ENCODE measurements around the gene AUTS2.
A peak's percentile ranks its signal among the peaks of the same experiment; 100 is the strongest.

The AUTS2 gene

GRCh38 chr7:69657985-69658384, 59.7 kb downstream of the AUTS2 start:
- Histone ChIP-seq H3K36me3 (ENCODE audit: low read length) (no peaks in the 10 kb centered on the region), H3K27me3 (ENCODE audit: low read length) (no peaks in the 10 kb centered on the region), H3K9me3 (ENCODE audit: insufficient read depth, low read length) (no peaks in the 10 kb centered on the region), H3K4me3 (ENCODE audit: insufficient read depth, low read length, poor library complexity, severe bottlenecking) (no peak overlapping the region), H3K27ac (ENCODE audit: low read depth, low read length) (no peak overlapping the region), H4K20me1 (ENCODE audit: low read depth, low read length) (peaks cover 5% of the 10 kb centered on the region; the same call in 1 of the 2 replicates), H2AFZ (ENCODE audit: low read depth, low read length, severe bottlenecking) (no peak overlapping the region), H3K9ac (ENCODE audit: low read length) (no peak overlapping the region), H3F3A (ENCODE audit: insufficient read depth) (peaks cover 7% of the 10 kb centered on the region; the same call in 1 of the 2 replicates), H3K79me2 (ENCODE audit: insufficient read depth, low read length) (peaks cover 70% of the 10 kb centered on the region), H3K4me2 (ENCODE audit: low read depth, low read length, poor library complexity, severe bottlenecking) (no peak overlapping the region), H3K9me2 (replicated peaks; ENCODE audit: insufficient read depth, low read length) (no peaks in the 10 kb centered on the region)
- TF ChIP-seq EZH2phosphoT487 (conservative IDR thresholded peaks at IDR 0.05; ENCODE audit: low read length) = no peak
- TF ChIP-seq, protein P1, sequence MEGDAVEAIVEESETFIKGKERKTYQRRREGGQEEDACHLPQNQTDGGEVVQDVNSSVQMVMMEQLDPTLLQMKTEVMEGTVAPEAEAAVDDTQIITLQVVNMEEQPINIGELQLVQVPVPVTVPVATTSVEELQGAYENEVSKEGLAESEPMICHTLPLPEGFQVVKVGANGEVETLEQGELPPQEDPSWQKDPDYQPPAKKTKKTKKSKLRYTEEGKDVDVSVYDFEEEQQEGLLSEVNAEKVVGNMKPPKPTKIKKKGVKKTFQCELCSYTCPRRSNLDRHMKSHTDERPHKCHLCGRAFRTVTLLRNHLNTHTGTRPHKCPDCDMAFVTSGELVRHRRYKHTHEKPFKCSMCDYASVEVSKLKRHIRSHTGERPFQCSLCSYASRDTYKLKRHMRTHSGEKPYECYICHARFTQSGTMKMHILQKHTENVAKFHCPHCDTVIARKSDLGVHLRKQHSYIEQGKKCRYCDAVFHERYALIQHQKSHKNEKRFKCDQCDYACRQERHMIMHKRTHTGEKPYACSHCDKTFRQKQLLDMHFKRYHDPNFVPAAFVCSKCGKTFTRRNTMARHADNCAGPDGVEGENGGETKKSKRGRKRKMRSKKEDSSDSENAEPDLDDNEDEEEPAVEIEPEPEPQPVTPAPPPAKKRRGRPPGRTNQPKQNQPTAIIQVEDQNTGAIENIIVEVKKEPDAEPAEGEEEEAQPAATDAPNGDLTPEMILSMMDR (IDR thresholded peaks at IDR 0.05; ENCODE audit: insufficient read depth, low read length, poor library complexity, severe bottlenecking) = no peak

GRCh38 chr7:69659983-69660382, 61.7 kb downstream of the AUTS2 start:
- no peak for TF ChIP-seq EZH2phosphoT487 (conservative IDR thresholded peaks at IDR 0.05; ENCODE audit: low read length)
- TF ChIP-seq, protein P1 (IDR thresholded peaks at IDR 0.05; ENCODE audit: insufficient read depth, low read length, poor library complexity, severe bottlenecking) = no peak
- Histone ChIP-seq H3K9ac (ENCODE audit: low read length) (no peak overlapping the region), H3K36me3 (ENCODE audit: low read length) (no peaks in the 10 kb centered on the region), H4K20me1 (ENCODE audit: low read depth, low read length) (0 out of 2 replicates have a peak, but pooled peaks cover 5% of the 10 kb centered on the region), H3F3A (ENCODE audit: insufficient read depth) (peaks cover 26% of the 10 kb centered on the region), H3K79me2 (ENCODE audit: insufficient read depth, low read length) (peaks cover 75% of the 10 kb centered on the region), H2AFZ (ENCODE audit: low read depth, low read length, severe bottlenecking) (no peak overlapping the region), H3K4me3 (ENCODE audit: insufficient read depth, low read length, poor library complexity, severe bottlenecking) (no peak overlapping the region), H3K9me2 (replicated peaks; ENCODE audit: insufficient read depth, low read length) (no peaks in the 10 kb centered on the region), H3K9me3 (ENCODE audit: insufficient read depth, low read length) (no peaks in the 10 kb centered on the region), H3K27ac (ENCODE audit: low read depth, low read length) (no peak overlapping the region), H3K27me3 (ENCODE audit: low read length) (no peaks in the 10 kb centered on the region), H3K4me2 (ENCODE audit: low read depth, low read length, poor library complexity, severe bottlenecking) (no peak overlapping the region)

DNA sequence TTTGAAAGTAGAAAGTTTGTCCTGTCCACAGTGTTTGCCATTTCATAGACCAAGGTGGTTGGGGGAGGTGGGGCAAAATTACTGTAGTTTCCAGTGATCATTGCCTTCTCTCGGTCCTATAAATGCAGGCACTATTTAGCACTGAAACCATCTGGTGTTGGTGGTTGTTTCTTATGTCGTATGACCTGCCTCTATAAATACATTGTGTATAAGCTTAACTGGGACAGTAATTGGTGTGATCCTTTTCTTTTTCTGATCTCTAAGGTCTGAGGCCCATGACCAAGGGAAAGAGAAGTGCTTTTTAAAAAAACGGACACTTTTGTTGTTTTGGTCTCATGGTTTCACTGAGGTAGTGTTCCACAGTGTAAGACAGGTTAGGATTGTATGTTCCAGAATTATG, 63.1 kb downstream of the AUTS2 start:
- no peaks in the 10 kb centered on the region for H3K27me3 ChIP-seq (ENCODE audit: low read length)
- peak overlapping the region; percentile 82 for H3K4me2 ChIP-seq (ENCODE audit: low read depth, low read length, poor library complexity, severe bottlenecking)
- peaks cover 27% of the 10 kb centered on the region for H3F3A ChIP-seq (ENCODE audit: insufficient read depth)
- H3K27ac ChIP-seq (ENCODE audit: low read depth, low read length) = no peak overlapping the region
- no peaks in the 10 kb centered on the region for H3K36me3 ChIP-seq (ENCODE audit: low read length)
- TF ChIP-seq, protein P1 (IDR thresholded peaks at IDR 0.05; ENCODE audit: insufficient read depth, low read length, poor library complexity, severe bottlenecking) = no peak
- no peak overlapping the region for H2AFZ ChIP-seq (ENCODE audit: low read depth, low read length, severe bottlenecking)
- H3K9ac ChIP-seq (ENCODE audit: low read length) = no peak overlapping the region
- no peaks in the 10 kb centered on the region for H3K9me2 ChIP-seq (replicated peaks; ENCODE audit: insufficient read depth, low read length)
- H3K4me3 ChIP-seq (ENCODE audit: insufficient read depth, low read length, poor library complexity, severe bottlenecking) = no peak overlapping the region
- 0 out of 2 replicates have a peak, but pooled peaks cover 5% of the 10 kb centered on the region for H4K20me1 ChIP-seq (ENCODE audit: low read depth, low read length)
- H3K79me2 ChIP-seq (ENCODE audit: insufficient read depth, low read length) = peaks cover 79% of the 10 kb centered on the region
- H3K9me3 ChIP-seq (ENCODE audit: insufficient read depth, low read length) = no peaks in the 10 kb centered on the region

Measured in SU-DHL-6 (cell line).